Measurements from ENCODE around the gene TBX3. TPM values are rescaled to one million over a fixed set of nuclear protein-coding genes. Genes with fewer than 3 reads are reported as not detected.

The TBX3 gene
- total RNA-seq, 1 donor from 2014 or later: 1.2 TPM

- DNase-seq: no peak
These were observed 58.6 kb downstream of the TBX3 start for GRCh38 chr12:114625294-114625851.

- DNase-seq: no peak
These were observed 60.2 kb downstream of the TBX3 start for GRCh38 chr12:114623737-114624136.

Small RNA genes lying within 50 kb of the gene (small RNA-seq; reads per million reads assigned to genes)
- gene RF00019: not detected

Data from occipital lobe (tissue), 3 donors.